ENCODE results near the gene OR52E1. TPM values are rescaled to one million over a fixed set of nuclear protein-coding genes. Genes with fewer than 3 reads are reported as not detected.

The OR52E1 gene
- total and polyA plus RNA-seq, 4 experiments from 2014 or later, result not detected

- Histone ChIP-seq H3K4me3 (ENCODE audit: low read length in 2 of 2) (no peak overlapping the region), H3K36me3 (ENCODE audit: insufficient read depth, low read length) (no peaks in the 10 kb centered on the region), H3K4me1 (ENCODE audit: insufficient read depth, low read length) (no peaks in the 10 kb centered on the region), H3K27ac (ENCODE audit: low read depth, low read length) (no peak overlapping the region), H3K9me3 (ENCODE audit: control insufficient read depth in 1 of 2, low read length in 2 of 2) (no peaks in the 10 kb centered on the region), H3K27me3 (ENCODE audit: insufficient read depth, low read length) (no peaks in the 10 kb centered on the region)
- no peak overlapping the region for H3K27ac Mint-ChIP-seq
- POLR2A ChIA-PET (ENCODE audit: partially characterized antibody), result no interaction called here
- no peaks in the 10 kb centered on the region for H3K4me1 Mint-ChIP-seq
- peaks cover 0 to 2% (median 0%) of the 10 kb centered on the region in 8 donors for H3K9me3 Mint-ChIP-seq
- CTCF ChIA-PET (ENCODE audit: partially characterized antibody), result no interaction called here
- peaks cover 10 to 13% of the 10 kb centered on the region in 2 donors for H3K27me3 Mint-ChIP-seq
- no peaks in the 10 kb centered on the region for H3K36me3 Mint-ChIP-seq
- no peak overlapping the region for H3K4me3 Mint-ChIP-seq
- intact Hi-C loops (cut with micrococcal nuclease), result no loop called here
- DNase-seq, result no peak
Measured at GRCh38 chr11:5117588-5117987, 48.2 kb downstream of the OR52E1 start.

- no peaks in the 10 kb centered on the region for H3K36me3 ChIP-seq (ENCODE audit: insufficient read depth, low read length)
- intact Hi-C loops (cut with micrococcal nuclease), result no loop called here
- Mint-ChIP-seq H3K9me3 (peaks cover 0 to 2% (median 0%) of the 10 kb centered on the region in 8 donors), H3K36me3 (no peaks in the 10 kb centered on the region), H3K4me1 (no peaks in the 10 kb centered on the region), H3K4me3 (no peak overlapping the region), H3K27ac (no peak overlapping the region), H3K27me3 (peaks cover 12 to 16% of the 10 kb centered on the region in 2 donors)
- H3K27ac ChIP-seq (ENCODE audit: low read depth, low read length), result no peak overlapping the region
- H3K9me3 ChIP-seq (ENCODE audit: control insufficient read depth in 1 of 2, low read length in 2 of 2), result no peaks in the 10 kb centered on the region
- ChIA-PET POLR2A (ENCODE audit: partially characterized antibody) (no interaction called here), CTCF (ENCODE audit: partially characterized antibody) (no interaction called here)
- DNase-seq, result no peak
- H3K27me3 ChIP-seq (ENCODE audit: insufficient read depth, low read length), result no peaks in the 10 kb centered on the region
- H3K4me3 ChIP-seq (ENCODE audit: low read length in 2 of 2), result no peak overlapping the region
- no peaks in the 10 kb centered on the region for H3K4me1 ChIP-seq (ENCODE audit: insufficient read depth, low read length)
Measured at GRCh38 chr11:5118893-5119292, 49.5 kb downstream of the OR52E1 start.

Other genes with a start within 250 kb of the OR52E1 start
- gene OR51F2, start 248.3 kb upstream of the OR52E1 start, total RNA-seq, result not detected
- not detected for gene OR51F2, start 248.3 kb upstream of the OR52E1 start, polyA plus RNA-seq
- gene OR51S1, start 220.4 kb upstream of the OR52E1 start, total RNA-seq, result not detected
- not detected for gene OR51S1, start 220.4 kb upstream of the OR52E1 start, polyA plus RNA-seq
- not detected for gene OR51T1, start 187.7 kb upstream of the OR52E1 start, total RNA-seq
- not detected for gene OR51T1, start 187.7 kb upstream of the OR52E1 start, polyA plus RNA-seq
- not detected for gene OR51A7, start 165.8 kb upstream of the OR52E1 start, total RNA-seq
- gene OR51A7, start 165.8 kb upstream of the OR52E1 start, polyA plus RNA-seq, result not detected
- not detected for gene OR51G2, start 150.2 kb upstream of the OR52E1 start, total RNA-seq
- not detected for gene OR51G2, start 150.2 kb upstream of the OR52E1 start, polyA plus RNA-seq
- gene OR51G1, start 145.2 kb upstream of the OR52E1 start, total RNA-seq, result not detected
- gene OR51G1, start 145.2 kb upstream of the OR52E1 start, polyA plus RNA-seq, result not detected
- not detected for gene OR51A4, start 122.0 kb upstream of the OR52E1 start, total RNA-seq
- gene OR51A4, start 122.0 kb upstream of the OR52E1 start, polyA plus RNA-seq, result not detected
- gene OR51A2, start 113.9 kb upstream of the OR52E1 start, total RNA-seq, result not detected
- gene OR51A2, start 113.9 kb upstream of the OR52E1 start, polyA plus RNA-seq, result not detected
- gene OR51L1, start 74.7 kb upstream of the OR52E1 start, total RNA-seq, result not detected
- gene OR51L1, start 74.7 kb upstream of the OR52E1 start, polyA plus RNA-seq, result not detected
- not detected for gene OR52J3, start 23.0 kb upstream of the OR52E1 start, total RNA-seq
- not detected for gene OR52J3, start 23.0 kb upstream of the OR52E1 start, polyA plus RNA-seq
- gene OR52E2, start 9.9 kb upstream of the OR52E1 start, total RNA-seq, result not detected
- gene OR52E2, start 9.9 kb upstream of the OR52E1 start, polyA plus RNA-seq, result not detected
- not detected for gene OR52A5, start 68.8 kb downstream of the OR52E1 start, total RNA-seq
- gene OR52A5, start 68.8 kb downstream of the OR52E1 start, polyA plus RNA-seq, result not detected
- not detected for gene OR52A1, start 85.2 kb downstream of the OR52E1 start, total RNA-seq
- gene OR52A1, start 85.2 kb downstream of the OR52E1 start, polyA plus RNA-seq, result not detected
- gene OR51V1, start 131.1 kb downstream of the OR52E1 start, total RNA-seq, result not detected
- gene OR51V1, start 131.1 kb downstream of the OR52E1 start, polyA plus RNA-seq, result not detected
- gene HBB, start 157.5 kb downstream of the OR52E1 start, total RNA-seq, result under 1 TPM in 1 of 2 experiments, not detected in 1; 0.61 TPM
- gene HBB, start 157.5 kb downstream of the OR52E1 start, polyA plus RNA-seq, result under 1 TPM; 0.46 to 0.89 TPM
- gene HBD, start 164.9 kb downstream of the OR52E1 start, total RNA-seq, result not detected
- not detected for gene HBD, start 164.9 kb downstream of the OR52E1 start, polyA plus RNA-seq
- not detected for gene HBG1, start 180.3 kb downstream of the OR52E1 start, total RNA-seq
- not detected for gene HBG1, start 180.3 kb downstream of the OR52E1 start, polyA plus RNA-seq
- not detected for gene HBG2, start 185.2 kb downstream of the OR52E1 start, total RNA-seq
- not detected for gene HBG2, start 185.2 kb downstream of the OR52E1 start, polyA plus RNA-seq
- gene HBE1, start 200.4 kb downstream of the OR52E1 start, total RNA-seq, result not detected
- gene HBE1, start 200.4 kb downstream of the OR52E1 start, polyA plus RNA-seq, result not detected
- not detected for gene OR51B4, start 232.4 kb downstream of the OR52E1 start, total RNA-seq
- gene OR51B4, start 232.4 kb downstream of the OR52E1 start, polyA plus RNA-seq, result not detected